ENCODE results near the gene TIE1. TPM values are rescaled to one million over a fixed set of nuclear protein-coding genes. Genes with fewer than 3 reads are reported as not detected.

The TIE1 gene
- total and polyA plus RNA-seq, 11 donors = 19.2 to 65.1 (median 28.4) TPM

DNA sequence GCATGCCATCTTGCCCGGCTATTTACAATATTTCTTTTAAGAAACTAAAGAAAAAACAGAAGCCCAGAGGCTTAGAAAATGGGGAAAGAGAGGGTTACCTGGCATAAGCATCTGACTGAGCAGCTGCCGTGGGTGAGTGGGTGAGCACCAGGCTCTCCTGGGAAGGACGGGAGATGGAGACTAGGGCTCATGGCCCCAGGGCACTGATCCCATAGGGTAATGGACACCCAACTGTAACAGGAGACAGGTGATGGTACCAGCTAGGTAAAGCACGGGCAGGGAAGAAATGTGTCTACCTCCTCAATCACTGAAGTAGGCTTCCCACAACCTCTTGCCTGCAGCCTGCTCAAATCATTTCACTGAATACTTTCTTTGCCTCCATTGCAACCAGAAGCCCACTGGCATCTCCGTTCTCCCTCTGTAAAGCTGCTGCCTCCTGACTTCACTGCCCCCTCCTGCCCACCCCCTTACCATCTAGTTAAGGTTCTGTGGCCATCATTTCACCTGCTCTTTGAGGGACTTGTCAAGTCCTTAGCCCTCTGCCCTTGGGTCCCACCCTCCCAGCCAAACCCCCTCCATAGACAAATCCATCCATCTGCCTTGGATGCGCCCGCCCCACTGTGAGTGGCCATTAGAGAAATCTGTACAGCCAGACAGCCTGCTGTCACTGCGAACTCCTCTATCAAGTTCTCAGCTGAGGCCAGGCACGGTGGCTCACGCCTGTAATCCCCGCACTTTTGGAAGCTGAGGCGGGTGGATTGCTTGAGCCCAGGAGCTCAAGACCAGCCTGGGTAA is 24.8 kb upstream of the TIE1 start:
- Histone ChIP-seq H3K4me1 (peaks cover 0 to 10% (median 5%) of the 10 kb centered on the region in 12 donors), H3K4me3 (no peak overlapping the region), H3K9me3 (no peaks in the 10 kb centered on the region), H3K27ac (no peak overlapping the region), H3K27me3 (no peaks in the 10 kb centered on the region), H3K36me3 (no peaks in the 10 kb centered on the region)
- ATAC-seq (no peak), DNase-seq (no peak)
- TF ChIP-seq CTCF (IDR thresholded peaks at IDR 0.05) (no peak), POLR2A (IDR thresholded peaks at IDR 0.05) (no peak)
- 87 to 91% (median 90%) methylated on average over 12 of the region's 12 CpGs for WGBS, 4 donors
- intact Hi-C loops (cut with DNase I) = no loop called here

- H3K36me3 ChIP-seq = no peaks in the 10 kb centered on the region
- TF ChIP-seq CTCF (IDR thresholded peaks at IDR 0.05) (no peak), POLR2A (IDR thresholded peaks at IDR 0.05) (no peak)
- 65 to 77% (median 73%) methylated on average over 7 of the region's 7 CpGs for WGBS, 4 donors
- H3K27ac ChIP-seq = no peak overlapping the region
- intact Hi-C loops (cut with DNase I) = no loop called here
- H3K9me3 ChIP-seq = no peaks in the 10 kb centered on the region
- no peak for DNase-seq
- no peak for ATAC-seq
- H3K27me3 ChIP-seq = no peaks in the 10 kb centered on the region
- peaks cover 0 to 10% (median 5%) of the 10 kb centered on the region in 12 donors for H3K4me1 ChIP-seq
- H3K4me3 ChIP-seq = no peak overlapping the region
These were observed 24.1 kb upstream of the TIE1 start for GRCh38 chr1:43276673-43277072.

DNA sequence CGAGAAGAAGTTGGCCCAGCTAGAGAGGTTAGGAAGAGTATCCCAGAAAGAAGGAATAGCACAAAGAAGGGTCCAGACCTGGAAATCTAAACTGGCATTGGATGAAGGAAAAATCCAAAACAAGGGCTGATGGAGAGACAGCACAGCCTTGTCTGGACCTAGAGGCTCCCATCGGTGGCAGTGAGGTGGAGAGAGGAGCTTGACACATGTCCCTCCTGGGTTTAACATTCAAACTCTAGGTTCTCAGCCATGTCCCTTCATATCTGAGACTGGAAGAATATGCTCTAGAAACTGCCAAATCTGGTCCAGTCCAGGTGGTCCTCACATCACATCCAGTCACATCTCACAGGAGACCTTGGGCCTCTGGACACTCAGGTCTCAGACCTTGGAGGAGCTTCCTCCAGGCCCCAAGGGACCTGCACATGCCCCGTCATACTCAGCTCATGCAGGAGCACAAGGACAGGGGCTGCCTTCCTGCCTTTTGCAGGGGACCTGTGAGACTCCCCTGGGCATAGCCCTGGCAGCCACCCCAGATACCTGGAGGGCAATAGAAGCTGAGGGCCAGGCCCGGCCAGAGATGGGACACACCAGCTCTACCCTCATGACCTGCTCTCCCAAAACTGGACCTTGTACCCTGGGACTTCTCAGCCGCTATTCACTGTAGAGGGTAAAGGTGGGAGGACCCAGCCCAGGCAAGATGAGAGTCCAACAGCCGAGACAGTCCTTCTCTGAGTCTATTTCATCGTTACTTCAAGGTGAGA is 23.5 kb upstream of the TIE1 start:
- Histone ChIP-seq H3K36me3 (no peaks in the 10 kb centered on the region), H3K4me3 (no peak overlapping the region), H3K4me1 (peaks cover 0 to 10% (median 5%) of the 10 kb centered on the region in 12 donors), H3K27me3 (no peaks in the 10 kb centered on the region), H3K27ac (no peak overlapping the region), H3K9me3 (no peaks in the 10 kb centered on the region)
- no peak for DNase-seq
- 90 to 93% (median 92%) methylated on average over 7 of the region's 7 CpGs for WGBS, 4 donors
- intact Hi-C loops (cut with DNase I) = no loop called here
- no peak for TF ChIP-seq POLR2A (IDR thresholded peaks at IDR 0.05)
- TF ChIP-seq CTCF (IDR thresholded peaks at IDR 0.05) = no peak
- ATAC-seq = no peak

GRCh38 chr1:43279161-43279560 is 21.6 kb upstream of the TIE1 start:
- 92 to 100% (median 93%) methylated on average over 3 to 5 of the region's 5 CpGs for WGBS, 4 donors
- Histone ChIP-seq H3K36me3 (no peaks in the 10 kb centered on the region), H3K27me3 (no peaks in the 10 kb centered on the region), H3K4me1 (peaks cover 0 to 7% (median 3%) of the 10 kb centered on the region in 12 donors), H3K4me3 (no peak overlapping the region), H3K27ac (no peak overlapping the region), H3K9me3 (no peaks in the 10 kb centered on the region)
- intact Hi-C loops (cut with DNase I) = no loop called here
- DNase-seq = no peak
- TF ChIP-seq POLR2A (IDR thresholded peaks at IDR 0.05) = no peak
- TF ChIP-seq CTCF (IDR thresholded peaks at IDR 0.05) = no peak
- ATAC-seq = no peak
